AG08395 (cell line): ENCODE data around the gene MUC5B.
"Not testable (repeated sequence)": the region's sequence is repeated elsewhere in the genome, so short reads cannot be mapped to it uniquely, and the experiment has no call there.

Source experiments
- DNase-seq: peaks from one replicate; pipeline ENCODE4 v3.0.0; 2012; ENCODE audit warnings: mixed read lengths, low spot score

Gene MUC5B

GRCh38 chr11:1250411-1250810 lies 27.5 kb downstream of the MUC5B start:
- not testable (repeated sequence) for DNase-seq

- no peak for DNase-seq
Observed at GRCh38 chr11:1251236-1251770, 28.4 kb downstream of the MUC5B start.

GRCh38 chr11:1252371-1253102 lies 29.7 kb downstream of the MUC5B start:
- no peak for DNase-seq

GRCh38 chr11:1253103-1253485 lies 30.2 kb downstream of the MUC5B start:
- DNase-seq, result no peak

GRCh38 chr11:1254086-1254648 lies 31.3 kb downstream of the MUC5B start:
- no peak for DNase-seq

- DNase-seq, result no peak
Observed at GRCh38 chr11:1254733-1255132, 31.9 kb downstream of the MUC5B start.

GRCh38 chr11:1255151-1255550 lies 32.3 kb downstream of the MUC5B start:
- no peak for DNase-seq

- DNase-seq, result no peak
Observed at GRCh38 chr11:1256257-1257045, 33.6 kb downstream of the MUC5B start.

GRCh38 chr11:1257366-1257765 lies 34.5 kb downstream of the MUC5B start:
- DNase-seq, result no peak

GRCh38 chr11:1257916-1258315 lies 35.0 kb downstream of the MUC5B start:
- DNase-seq, result no peak

- no peak for DNase-seq
Observed at GRCh38 chr11:1258401-1259075, 35.7 kb downstream of the MUC5B start.

- no peak for DNase-seq
Observed at GRCh38 chr11:1259076-1259461, 36.2 kb downstream of the MUC5B start.

GRCh38 chr11:1259561-1259960 lies 36.7 kb downstream of the MUC5B start:
- DNase-seq, result no peak

GRCh38 chr11:1260023-1260501 lies 37.2 kb downstream of the MUC5B start:
- peak; percentile 43 for DNase-seq

GRCh38 chr11:1260620-1261019 lies 37.8 kb downstream of the MUC5B start:
- no peak for DNase-seq

GRCh38 chr11:1261241-1262071 lies 38.6 kb downstream of the MUC5B start:
- no peak for DNase-seq

- peak; percentile 94 for DNase-seq
Observed at GRCh38 chr11:1262172-1263006, 39.5 kb downstream of the MUC5B start.

- DNase-seq, result no peak
Observed at GRCh38 chr11:1263010-1263409, 40.1 kb downstream of the MUC5B start.

- DNase-seq, result peak; percentile 47
Observed at GRCh38 chr11:1264444-1264843, 41.6 kb downstream of the MUC5B start.

GRCh38 chr11:1265480-1265879 lies 42.6 kb downstream of the MUC5B start:
- DNase-seq, result not testable (repeated sequence)
